ENCODE data around the gene ACSF2.
"Not testable (repeated sequence)": the region's sequence is repeated elsewhere in the genome, so short reads cannot be mapped to it uniquely, and the experiment has no call there.

Gene ACSF2

DNA sequence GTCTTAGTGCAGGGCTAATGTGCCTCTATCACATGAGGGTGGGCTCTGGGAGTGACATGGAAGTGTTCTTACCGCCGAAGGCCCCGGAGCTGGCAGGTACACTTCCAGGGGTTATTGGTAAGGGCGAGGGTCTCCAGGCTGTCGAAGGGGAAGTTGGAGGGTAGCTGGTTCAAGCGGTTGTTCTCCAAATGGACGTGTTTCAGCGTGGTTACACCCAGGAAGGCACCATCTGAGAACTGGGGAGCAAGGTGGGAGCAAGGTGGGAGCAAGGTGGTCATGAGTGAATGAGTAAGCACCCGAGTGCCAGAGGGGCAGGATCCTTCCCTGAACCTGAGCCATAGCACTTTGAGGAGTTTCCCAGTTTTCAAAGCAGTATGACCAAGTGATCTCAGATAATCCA is 39.6 kb downstream of the ACSF2 start:
- no peak for DNase-seq

GRCh38 chr17:50466371-50467113 is 40.5 kb downstream of the ACSF2 start:
- no peak for DNase-seq

GRCh38 chr17:50467114-50467854 is 41.3 kb downstream of the ACSF2 start:
- no peak for DNase-seq

GRCh38 chr17:50467855-50468303 is 41.9 kb downstream of the ACSF2 start:
- DNase-seq, result no peak

GRCh38 chr17:50468304-50469207 is 42.5 kb downstream of the ACSF2 start, which contains the start of gene CHAD:
Gene CHAD, minus strand, starts transcription at chr17:50468880. Its CDS starts 67 bp downstream, at chr17:50468813.
- DNase-seq, result no peak

GRCh38 chr17:50469208-50469605 is 43.2 kb downstream of the ACSF2 start:
- no peak for DNase-seq

DNA sequence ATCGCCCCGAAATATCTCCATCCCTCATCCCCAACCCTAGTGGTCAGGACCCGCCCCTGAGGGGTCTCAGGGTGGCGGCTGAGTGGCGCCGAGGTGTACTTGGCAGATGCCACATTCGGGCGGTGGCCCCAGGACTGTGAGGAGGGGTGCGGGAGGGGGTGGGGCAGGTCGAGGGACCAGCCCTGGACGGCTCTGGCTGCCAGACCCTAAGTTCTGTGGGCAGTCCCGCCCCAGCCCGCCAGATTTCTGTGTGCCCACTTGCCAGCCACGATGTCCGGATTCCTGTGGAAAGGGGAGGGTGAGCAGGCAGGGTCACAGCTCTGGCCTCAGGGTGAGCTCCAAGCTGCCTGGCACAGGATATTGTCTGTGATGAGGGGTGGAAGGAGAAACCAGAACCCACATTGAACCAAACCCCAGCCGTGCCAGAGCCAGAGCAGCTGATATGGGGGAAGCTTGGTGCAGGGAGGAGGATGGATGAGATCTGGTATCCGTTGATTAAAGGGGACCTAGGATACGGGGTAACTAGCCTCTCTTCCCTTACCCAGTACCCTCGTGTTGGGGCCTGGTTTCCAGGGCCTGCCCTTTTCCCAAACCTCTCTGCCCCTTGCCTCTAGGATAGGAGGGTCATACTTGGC is 43.8 kb downstream of the ACSF2 start:
- no peak for DNase-seq

DNA sequence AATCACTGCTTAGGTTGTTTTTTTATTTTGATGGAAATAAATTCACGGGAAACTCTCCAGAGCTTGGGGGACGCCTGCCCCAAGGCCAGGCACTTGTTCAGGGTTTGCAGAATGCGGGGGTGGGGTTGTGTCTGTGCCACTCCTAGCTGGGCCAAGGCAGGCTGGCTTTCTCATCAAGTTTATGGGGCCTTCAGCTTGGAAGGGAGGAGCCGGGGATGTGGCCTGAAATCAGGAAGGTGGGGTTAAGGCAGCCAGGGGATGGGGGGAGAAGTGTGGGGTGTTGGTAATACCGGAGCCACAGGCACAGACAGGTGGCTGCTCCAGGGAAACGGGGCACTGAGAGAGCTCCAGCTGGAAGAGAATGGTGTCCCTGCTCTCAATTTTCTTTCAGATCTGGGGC is 44.4 kb downstream of the ACSF2 start:
- DNase-seq, result no peak

DNA sequence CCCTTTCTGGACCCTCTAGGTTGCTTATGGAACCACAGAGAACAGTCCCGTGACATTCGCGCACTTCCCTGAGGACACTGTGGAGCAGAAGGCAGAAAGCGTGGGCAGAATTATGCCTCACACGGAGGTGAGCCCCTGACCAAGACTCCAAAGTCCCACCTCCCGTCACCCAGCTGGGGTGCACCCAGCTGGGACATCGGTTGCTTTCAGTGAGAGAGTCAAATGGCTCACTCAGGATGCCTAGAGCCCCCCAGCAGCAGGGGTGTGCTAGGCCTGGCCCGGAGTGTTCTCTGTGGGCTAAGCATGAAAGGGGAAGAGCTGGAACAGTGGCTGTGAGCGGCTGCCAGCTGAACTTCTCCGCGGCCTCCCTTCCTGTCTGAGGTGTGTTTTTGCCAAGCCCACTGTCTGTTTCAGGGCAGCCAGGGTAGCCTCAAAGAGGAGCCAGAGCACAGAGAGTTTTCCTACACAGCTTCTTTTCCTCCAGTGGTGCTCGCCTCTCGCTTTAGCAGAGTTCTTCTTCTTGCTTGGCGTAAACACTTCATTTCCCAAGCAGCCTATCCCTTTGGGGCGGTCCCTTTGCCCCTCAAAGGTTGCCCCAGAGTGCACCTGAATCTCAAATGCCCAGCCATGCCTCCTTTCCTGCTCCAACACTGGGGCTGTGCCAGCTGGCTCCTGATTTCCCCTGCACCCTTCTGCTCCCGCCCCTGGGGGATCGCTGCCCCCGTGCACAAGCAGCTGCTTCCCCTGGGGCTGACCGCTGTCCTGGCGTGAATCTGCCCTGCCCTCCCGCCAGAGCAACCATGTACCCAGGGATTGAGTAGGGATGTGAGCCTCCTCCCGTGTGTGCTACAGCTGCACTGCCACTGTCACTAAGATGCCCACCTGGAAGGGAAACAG is 45.2 kb downstream of the ACSF2 start:
- no peak for DNase-seq

GRCh38 chr17:50472286-50472685 is 46.3 kb downstream of the ACSF2 start:
- DNase-seq, result no peak

DNA sequence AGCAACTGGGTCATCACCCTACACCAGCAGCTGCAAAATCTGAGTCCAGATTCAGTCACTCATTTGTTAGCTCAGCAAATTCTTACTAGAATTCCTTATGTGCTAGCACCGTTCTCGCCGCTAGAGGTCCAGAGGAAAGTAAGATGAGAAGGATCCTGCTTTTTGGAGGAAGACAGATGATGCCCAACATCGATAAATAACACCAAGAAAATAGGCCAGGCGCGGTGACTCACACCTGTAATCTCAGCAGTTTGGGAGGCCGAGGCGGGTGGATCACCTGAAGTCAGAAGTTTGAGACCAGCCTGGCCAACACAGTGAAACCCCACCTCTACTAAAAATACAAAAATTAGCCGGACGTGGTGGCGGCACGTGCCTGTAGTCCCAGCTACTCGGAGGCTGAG is 46.7 kb downstream of the ACSF2 start:
- DNase-seq, result not testable (repeated sequence)

DNA sequence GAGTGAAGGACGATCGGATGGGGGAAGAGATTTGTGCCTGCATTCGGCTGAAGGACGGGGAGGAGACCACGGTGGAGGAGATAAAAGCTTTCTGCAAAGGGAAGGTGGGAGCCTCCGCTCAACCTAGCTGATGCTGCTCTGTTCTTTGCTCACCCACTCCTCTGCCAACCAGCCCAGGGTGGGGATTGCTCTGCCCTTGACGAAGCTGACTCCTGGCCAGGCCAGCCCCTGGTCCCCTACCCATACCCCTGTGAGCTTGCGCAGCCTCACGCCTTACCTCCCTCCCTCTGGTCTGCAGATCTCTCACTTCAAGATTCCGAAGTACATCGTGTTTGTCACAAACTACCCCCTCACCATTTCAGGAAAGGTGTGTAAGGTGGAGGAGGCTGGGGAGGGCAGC is 47.9 kb downstream of the ACSF2 start:
- no peak for DNase-seq

DNA sequence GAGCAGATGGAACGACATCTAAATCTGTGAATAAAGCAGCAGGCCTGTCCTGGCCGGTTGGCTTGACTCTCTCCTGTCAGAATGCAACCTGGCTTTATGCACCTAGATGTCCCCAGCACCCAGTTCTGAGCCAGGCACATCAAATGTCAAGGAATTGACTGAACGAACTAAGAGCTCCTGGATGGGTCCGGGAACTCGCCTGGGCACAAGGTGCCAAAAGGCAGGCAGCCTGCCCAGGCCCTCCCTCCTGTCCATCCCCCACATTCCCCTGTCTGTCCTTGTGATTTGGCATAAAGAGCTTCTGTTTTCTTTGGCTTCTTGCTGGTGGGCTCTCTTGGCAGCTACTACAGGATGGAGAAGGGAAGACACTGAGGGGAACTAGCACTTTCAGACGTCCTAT is 48.5 kb downstream of the ACSF2 start:
- DNase-seq, result no peak

DNA sequence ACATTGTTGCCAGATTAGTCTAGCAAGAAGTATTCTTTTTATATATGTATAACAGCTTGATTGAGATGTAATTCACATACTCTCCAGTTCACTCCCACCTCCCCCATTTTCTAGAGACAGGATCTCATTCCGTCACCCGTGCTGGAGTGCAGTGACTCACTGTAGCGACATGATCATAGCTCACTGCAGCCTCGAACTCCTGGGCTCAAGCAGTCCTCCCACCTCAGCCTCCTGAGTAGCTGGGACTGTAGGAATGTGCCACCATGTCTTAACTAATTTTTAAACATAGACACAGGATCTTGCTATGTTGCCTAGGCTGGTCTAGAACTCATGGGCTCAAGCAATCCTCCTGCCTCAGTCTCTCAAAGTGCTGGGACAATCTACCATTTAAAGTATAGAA is 49.3 kb downstream of the ACSF2 start:
- no peak for DNase-seq

GRCh38 chr17:50475775-50476544 is 49.9 kb downstream of the ACSF2 start:
- DNase-seq, result not testable (repeated sequence)

- DNase-seq, result no peak
These were observed 50.7 kb downstream of the ACSF2 start for GRCh38 chr17:50476545-50477315.

DNA sequence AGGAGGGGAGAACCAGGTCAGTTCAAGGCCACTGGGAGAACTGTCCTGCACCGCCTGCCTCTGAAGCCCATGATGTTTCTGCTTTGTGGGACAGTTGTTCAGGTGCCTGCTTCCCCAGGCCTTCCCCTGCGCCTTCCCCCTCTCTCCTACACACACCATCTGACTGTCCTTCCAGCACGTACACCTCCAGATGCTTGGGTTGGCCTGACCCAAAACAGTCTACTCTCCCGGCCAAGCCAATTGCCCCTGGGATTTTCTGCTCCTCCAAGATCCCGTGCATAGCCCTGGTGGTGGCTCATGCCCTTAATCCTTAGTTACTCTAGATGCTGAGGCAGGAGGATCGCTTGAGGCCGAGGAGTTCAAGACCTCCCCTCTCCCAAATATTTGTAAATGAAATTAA is 52.0 kb downstream of the ACSF2 start:
- DNase-seq, result no peak

GRCh38 chr17:50478391-50479381 is 52.7 kb downstream of the ACSF2 start, which contains the start of gene RSAD1:
Gene RSAD1, plus strand, starts transcription at chr17:50478860. Its CDS starts 25 bp downstream, at chr17:50478885.
- peak; percentile 76 for DNase-seq
